Activated T-cell treated with anti-CD3 and anti-CD28 coated beads for 1 hour (primary cell): ENCODE data around the gene AGO3.
A peak's percentile ranks its signal among the peaks of the same experiment; 100 is the strongest.
"Not testable (repeated sequence)": the region's sequence is repeated elsewhere in the genome, so short reads cannot be mapped to it uniquely, and the experiment has no call there.

Experiments used
- DNase-seq: peaks from one replicate; pipeline ENCODE4 v3.0.0-alpha.2; 2020; ENCODE audit warnings: low read depth

Gene AGO3

DNA sequence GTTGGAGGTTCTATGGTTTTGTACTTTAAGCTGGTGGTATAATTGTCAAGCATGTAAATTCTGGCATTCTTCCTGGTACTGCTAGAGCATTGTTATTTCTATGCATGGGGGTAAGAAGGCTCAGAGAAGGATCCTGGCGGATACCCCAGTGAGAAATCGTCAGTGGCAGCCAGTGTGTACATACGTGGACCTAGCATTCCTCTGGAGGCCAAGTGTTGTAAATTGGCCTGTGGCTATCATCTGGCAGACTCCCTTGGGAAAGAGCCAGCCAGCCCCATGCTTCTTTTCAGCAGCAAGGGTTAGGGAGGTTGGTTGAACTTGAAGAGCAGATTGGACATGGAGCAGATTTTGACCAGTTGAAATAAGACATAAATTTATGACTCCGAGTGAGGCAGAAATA is 5.2 kb upstream of the AGO3 start:
- DNase-seq, result no peak

DNA sequence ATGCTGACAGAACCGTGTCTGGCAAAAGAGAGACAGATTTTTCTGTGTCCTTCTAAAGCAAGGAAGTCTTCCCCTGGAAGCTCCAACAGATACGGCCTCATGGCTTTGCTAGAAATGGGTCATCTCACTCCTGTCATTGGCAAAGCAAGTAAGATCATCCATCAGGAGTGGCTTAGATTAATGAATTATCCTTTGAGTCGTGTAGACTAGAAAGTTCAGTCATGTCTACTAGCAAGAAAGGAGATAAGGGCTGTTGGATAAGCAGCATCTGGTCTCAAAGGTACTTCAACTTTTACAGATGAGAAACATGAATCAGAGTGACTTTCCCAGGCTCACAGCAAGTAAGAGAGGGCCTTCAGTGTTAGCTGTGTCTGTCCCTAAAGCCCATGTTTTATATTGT is 3.4 kb upstream of the AGO3 start:
- DNase-seq, result no peak

DNA sequence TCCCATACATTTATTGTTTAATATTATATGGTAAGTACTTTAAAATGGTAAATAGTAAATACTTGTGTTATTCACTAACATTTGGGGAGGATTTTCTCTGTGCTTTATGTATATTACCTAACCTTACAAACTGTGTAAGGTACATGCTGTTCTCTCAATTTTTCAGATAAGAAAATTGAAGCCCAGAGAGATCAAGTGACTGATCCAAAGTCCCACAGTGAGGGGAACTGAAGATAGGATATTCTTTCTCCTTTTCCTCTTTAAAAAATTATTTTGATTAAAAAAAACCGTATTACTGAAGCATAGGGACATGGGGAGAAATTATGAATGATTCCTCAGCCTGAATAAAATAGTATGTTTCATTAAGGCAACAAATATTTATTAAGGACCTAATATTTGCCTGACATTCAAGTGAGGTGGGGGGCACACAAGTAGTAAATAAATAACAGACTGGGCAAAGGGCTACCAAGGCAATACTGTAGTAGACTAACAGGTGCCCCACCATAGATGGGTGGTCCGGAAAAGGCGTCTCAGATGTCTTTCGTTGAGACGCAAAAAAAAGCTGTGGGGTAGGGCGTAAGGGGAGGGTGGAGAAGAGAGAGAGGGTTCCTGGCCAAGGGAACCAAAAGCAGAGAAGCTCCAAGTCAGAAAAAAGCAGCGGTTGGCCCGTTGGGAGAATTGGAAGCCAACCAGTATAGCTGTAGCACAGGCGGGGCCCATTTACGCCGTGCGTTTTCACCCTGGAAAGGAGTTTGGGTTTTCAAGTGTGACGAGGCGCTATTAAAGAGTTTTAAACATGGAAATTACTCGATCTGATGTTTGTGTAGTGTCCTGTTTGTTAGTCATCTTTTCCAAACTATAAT is 944 bp upstream of the AGO3 start:
- DNase-seq, result peak; percentile 25

DNA sequence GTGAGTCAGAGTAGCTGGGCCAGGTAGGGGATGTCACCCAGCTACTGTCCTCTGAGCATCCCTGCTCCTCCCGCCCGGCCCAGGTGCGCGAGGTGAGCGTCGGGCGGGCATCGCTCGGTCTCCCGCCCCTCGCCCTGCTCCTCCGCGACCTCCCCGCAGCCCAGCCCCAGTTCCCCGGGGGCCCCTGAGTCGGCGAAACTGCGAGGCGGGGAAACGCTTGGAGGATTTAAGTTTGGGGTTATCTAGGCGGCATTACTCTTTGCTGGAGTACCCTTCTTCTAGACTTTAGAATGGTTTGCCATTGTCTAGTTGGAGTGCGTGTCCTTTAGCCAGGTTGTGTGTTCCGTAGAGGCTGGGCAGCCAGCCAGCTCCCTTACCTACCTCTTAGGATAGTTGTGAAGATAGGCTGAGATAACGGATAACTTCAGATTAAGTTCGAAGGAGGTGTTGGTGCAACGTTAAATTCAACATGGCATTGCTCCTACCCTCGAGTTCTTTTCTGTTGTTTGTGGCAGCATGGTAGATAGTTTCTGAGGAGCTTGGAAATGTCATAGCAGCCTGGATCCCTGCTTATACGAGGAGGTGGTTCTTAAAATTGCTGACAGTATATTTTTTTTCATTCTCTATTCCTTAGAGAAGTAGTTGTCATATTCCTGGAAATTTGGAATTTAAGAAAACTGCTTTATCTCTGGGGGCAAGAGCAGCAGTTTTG is 697 bp downstream of the AGO3 start:
- no peak for DNase-seq

DNA sequence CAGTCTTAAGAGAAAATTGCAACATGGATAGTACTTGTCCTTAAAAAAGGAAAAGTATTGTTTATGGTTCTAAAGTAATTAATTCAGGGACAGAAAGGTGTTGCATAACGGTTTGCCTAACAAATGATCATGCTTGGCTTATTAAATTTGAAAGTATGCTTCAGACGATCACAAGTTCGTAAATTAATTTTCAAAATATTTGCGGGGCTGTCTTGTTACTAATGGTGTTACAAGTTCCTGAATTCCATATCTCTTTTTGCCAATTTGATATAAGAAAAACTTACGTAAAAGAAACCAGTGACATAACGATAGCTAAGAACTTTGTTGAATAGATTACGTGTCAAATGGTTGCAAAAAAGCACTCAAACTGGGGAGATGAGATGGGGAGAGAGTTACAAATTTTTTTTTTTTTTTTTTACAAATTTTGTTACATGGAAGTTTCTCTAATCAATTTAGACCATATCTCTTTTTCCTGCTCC is 1.3 kb downstream of the AGO3 start:
- no peak for DNase-seq

DNA sequence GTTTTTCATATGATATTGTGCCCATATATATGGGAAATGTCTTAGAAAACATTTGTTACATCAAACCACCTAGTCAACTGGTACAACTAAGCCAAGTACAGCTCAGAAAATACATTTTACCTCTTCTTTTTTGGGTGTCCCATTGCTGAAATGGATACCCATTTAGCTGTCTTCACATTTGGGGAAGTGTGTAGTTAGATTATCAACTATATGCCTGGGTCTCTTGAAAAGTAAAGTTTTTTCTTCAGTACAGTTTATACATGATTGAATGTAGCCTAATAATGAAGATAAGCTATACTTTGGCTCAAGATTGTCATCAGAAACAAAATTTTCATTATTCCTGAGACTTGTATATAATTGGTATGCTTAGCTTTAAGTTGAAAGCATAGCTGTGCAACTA is 2.0 kb downstream of the AGO3 start:
- DNase-seq, result no peak

DNA sequence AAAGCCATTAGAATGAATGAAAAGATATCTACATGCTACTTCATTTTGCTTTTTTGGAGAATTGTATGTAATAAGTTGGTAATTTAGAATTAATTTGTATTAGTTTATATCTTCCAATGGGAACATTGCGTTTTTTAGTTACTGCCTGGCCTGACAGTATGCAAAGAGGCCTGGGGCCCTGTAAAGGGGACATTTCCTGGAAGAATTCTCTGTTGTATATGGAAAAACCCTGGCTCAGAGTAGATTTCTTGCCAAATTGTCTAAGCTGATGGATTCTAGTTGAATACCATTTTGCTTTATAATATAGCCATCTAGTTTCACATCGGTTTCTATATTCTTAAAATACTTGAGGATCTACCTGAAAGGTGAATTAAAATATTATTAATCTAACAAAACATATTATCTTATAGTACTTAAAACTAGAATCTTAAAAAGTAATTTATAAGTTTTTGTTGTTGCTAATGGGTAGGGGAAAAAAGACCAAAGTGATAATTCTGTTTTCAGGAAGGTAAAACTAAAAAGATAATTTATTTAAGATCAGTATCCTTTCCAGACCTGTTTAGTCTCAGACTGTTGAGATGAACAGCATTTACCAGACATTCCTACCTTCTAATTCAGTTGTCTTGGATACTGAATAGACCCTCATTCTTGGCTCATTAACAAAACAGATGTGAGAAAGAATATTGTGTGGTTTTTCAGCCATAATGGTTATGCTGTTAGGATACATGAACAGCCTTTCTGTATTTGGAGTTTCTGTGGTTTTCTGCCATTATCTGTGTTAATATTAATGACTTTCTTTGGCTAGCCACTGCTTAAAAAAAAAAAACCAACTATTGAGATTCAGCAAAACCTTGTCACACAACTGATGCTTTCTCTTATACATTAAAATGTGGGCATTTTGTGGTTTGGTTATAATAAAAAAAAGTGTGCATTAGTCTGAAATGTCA is 4.8 kb downstream of the AGO3 start:
- DNase-seq, result no peak

DNA sequence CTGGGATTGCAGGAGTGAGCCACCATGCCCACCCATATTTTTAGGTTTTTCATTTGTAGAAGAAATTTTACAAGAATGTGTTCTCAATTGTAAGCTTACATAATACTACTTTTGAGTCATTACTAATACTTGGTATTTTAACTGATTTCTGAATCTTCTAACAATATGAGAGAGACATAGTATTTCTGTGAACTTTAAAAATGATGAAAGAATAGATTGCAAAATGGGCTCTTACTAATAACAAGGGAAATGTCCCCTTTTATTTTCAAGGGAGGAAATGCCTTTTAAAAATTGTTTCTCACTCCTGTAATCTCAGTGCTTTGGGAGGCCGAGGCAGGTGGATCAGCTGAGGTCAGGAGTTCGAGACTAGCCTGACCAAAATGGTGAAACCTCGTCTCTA is 5.9 kb downstream of the AGO3 start:
- no peak for DNase-seq

DNA sequence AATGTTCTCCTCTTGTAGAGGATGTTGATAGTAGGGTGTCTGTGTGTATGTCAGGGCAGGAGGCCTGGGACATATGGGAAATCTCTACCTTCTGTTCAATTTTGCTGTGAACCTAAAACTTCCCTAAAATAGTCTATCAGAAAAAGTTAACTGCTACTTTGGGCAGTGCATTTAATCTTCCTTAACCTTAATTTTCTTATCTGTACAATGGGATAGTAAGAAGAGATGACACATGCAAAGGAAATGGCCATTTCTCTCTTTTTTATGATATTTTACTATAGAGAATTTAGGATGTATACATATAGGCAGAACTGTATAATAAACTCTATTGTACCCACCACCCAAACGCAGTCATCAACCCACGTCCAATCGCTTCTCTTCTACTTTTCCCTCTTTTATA is 8.6 kb downstream of the AGO3 start:
- DNase-seq, result no peak

DNA sequence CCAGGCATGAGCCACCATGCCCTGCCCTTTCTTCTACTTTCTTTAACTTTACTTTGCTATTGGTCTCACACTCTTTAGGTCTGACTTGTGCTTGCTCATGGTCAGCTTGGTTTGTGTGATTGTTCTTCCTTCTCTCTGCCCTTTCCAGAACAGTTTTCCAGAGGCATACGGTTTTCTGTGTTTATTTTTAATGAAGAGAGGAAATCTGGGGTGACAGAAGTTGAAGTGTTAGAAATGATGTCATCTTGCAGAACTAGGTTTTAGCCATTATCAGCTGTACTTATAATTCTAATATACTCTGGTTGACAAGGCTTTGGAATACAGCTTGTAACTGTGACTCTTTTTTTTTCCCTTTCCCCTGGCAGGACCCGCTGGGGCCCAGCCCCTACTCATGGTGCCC is 14.4 kb downstream of the AGO3 start:
- DNase-seq, result no peak

DNA sequence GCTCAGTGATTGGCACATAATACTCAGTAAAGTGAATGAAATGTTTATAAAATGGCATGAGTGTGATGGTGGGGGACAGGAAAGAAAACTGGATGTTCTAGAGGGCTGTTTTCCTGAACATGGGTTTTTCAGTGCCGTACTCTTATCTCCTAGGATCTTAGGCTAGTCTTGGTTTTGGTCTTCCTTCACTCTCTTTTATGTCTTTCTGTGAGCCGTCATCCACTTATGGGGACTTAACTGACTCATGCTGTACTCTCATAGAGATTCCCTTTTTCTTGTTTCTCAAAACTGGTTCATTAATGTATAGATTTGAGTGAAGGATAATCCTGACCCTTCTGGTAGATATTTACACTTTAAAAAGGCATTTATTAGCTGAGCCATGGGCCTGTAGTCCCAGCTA is 16.6 kb downstream of the AGO3 start:
- DNase-seq, result no peak

DNA sequence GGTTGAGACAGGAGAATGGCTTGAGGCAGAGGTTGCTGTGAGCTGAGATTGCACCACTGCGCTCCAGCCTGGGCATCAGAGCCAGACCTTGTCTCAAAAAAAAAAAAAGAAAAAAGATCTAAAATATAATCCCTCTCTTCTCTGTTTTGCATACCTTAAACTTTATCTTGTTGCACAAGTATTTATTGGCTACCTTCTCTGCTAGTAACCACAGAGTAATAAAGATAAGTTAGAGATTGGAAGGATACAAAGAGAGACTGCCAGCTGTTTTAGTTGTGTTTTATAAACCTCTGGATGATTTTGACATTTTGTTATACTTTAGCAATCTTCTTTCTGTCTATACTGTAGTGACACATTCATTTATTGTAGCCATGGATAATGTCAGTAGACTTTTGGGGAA is 27.7 kb downstream of the AGO3 start:
- no peak for DNase-seq

DNA sequence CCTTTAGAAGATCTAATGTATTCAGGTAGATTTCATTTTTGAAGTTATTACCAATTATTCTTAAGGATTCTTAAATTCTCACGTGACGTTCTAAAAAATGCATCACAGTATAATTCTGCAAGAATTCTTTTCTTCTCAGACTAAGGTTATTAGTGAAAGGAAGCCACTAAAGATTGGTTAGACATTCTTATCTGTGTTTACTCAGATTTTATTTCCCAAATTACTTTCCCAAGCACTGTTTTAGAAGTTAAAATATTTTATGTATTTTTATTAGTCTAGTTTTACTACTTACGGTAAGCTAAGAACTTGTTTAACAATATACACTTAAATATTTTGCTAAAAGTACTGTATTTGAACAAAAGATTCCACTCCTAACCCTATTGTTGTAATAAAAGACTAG is 28.4 kb downstream of the AGO3 start:
- DNase-seq, result no peak

DNA sequence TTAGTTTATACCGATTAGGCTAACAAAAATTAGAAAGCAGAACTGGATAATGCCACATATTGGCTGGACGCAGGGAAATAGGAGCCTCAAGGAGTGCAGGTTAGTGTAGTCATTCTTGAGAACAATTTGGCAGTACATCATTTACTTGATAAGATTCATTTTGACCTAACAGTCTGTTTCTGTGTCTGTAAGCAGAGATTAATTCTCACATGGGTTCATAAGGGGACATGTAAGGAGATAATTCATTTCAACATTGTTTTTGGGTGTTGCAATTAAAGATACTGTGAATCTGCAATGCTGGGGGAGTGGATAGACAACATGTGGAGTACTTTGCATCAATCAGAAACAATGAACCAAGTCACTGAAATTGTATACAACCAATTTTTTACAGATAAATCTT is 32.0 kb downstream of the AGO3 start:
- no peak for DNase-seq

DNA sequence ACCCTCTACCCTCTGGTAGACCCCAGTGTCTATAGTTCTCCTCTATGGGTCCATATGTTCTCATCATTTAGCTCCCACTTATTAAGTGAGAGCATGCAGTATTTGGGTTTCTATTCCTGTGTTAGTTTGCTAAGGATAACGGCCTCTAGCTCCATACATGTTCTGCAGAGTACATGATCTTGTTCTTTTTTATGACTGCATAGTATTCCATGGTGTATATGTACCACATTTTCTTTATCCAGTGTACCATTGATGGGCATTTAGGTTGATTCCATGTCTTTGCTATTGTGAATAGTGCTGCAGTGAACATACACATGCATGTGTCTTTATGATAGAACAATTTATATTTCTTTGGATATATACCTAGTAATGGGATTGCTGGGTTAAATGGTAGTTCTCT is 33.4 kb downstream of the AGO3 start:
- DNase-seq, result not testable (repeated sequence)

DNA sequence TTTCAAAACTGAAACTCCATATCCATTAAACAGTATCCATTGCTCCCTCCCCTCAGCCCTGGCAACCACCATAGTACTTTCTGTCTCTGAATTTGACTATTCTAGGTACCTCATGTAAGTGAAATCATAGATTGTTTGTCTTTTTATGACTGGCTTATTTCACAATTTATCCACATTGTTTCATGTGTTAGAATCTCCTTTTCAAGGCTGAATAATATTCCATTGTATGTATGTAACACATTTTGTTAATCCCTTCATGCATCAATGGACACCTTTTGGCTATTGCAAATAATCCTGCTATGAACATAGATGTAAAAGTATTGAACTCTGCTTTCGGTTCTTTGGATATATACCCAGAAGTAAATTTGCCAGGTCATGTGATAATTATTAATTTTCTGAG is 37.5 kb downstream of the AGO3 start:
- no peak for DNase-seq

DNA sequence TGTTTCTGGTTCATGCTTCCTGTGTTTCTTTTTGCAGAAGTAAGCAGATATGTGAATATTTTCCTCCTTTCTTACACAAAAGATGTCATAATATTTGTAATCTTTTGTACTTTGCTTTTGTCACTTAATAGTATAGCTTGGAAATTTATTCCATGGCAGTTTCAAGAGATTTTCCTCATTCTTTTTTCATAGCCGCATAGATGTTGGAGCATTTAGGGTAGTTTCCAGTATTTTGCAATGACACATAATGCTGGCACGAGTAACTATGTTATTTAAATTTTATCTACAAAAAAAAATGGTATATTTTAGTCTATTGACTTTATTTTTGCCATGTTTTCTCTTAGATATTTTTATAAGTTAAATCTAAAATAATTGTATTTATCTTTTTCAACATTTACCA is 40.7 kb downstream of the AGO3 start:
- no peak for DNase-seq

DNA sequence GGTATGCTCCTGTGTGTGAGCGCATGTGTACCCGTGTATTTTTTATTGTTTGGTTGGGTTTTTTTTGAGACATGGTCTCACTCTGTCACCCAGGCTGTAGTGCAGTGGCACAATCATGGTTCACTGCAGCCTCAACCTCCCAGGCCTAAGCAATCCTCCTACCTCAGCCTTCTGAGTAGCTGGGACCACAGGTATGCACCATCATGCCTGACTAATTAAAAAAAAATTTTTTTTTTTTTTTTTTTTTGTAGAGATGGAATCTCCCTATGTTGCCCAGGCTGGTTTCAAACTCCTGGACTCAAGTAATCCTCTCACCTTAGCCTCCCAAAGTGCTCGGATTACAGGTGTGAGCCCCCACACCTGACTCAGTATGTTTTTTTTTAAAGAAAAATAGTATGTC is 41.7 kb downstream of the AGO3 start:
- DNase-seq, result not testable (repeated sequence)

DNA sequence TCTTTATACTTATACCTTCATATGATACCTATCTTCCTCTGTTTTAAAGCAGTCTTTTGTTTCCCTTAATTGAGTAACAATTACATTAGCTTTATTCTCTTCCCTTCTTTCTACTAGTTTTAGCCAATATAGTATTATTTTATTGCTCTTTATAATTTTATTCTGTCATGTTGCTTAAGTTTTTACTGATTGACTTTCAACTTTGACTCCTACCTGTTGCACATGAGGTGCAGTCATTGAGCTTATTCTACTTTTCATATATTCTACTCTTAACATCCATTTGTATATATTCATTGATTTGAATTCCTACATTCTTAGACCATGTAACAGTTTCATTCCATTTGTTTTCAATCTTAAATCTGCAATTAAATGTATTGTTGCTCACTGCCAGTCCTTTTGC is 49.2 kb downstream of the AGO3 start:
- no peak for DNase-seq

DNA sequence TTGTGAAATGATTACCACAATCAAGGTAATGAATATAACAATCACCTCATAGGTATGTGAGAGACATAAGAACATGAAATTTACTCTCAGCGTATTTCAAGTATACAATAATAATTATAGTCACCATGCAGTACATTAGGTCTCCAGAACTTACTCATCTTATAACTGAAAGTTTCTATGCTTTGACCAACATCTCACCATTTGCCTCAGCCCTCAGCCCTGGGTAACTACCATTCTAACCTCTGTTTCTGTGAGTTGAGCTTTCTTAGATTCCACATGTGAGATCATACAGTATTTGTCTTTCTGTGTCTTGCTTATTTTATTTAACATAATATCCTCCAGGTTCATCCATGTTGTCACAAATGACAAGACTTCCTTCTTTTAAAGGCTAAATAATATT is 57.3 kb downstream of the AGO3 start:
- DNase-seq, result no peak

DNA sequence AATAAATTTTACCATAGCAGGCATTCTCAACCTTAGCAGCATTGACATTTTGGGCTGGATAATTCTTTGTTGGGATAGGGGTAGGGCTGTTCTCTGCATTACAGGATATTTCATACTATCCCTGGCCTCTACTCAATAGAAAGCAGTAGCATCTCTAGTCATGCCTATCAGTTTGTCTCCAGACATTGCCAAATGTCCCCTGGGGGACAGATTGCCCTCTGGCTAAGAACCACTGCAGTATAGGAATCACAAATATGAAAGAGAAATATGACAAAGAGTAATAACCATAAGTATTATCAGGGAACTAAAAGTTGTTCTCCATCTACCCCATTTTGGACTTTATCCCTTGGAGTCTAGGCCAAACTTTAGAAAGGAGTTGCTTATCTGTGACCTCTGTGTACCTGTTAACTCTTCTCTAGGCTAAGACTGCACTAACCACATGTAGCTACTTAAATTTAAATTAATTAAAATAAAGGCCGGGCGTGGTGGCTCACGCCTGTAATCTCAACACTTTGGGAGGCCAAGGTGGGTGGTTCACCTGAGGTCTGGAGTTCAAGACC is 76.1 kb downstream of the AGO3 start:
- DNase-seq, result no peak

DNA sequence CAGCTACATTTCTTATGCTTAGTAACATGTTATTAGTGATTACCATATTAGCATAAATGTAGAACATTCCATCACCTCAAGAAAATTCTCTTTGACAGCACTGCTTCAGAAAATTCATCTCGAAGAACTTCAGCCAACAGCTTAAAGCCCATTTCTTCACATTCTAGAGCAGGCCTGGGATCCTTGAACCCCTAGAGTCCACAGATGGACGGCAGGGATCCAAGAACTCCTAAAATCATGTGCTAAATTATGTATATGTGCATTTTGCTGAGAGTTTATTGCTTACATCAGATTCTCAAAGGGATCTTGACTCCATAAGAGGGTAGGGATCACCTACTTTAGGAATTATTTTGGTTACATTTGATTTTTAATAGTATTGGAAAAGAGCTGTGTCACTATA is 76.8 kb downstream of the AGO3 start:
- DNase-seq, result no peak
